Adipocyte (in vitro differentiated cells): ENCODE measurements around the gene KREMEN1.
"Not testable (repeated sequence)": the region's sequence is repeated elsewhere in the genome, so short reads cannot be mapped to it uniquely, and the experiment has no call there.

ENCODE experiments used
- DNase-seq: peaks from one replicate; pipeline ENCODE4 v3.0.0-alpha.2; 2015; ENCODE audit warnings: low read depth
- H3K27me3 ChIP-seq: replicated peaks from 2 replicates; pipeline ENCODE4 v1.7.0; 2013; ENCODE audit warnings: mild to moderate bottlenecking, low read length, moderate library complexity; ENCODE audit not compliant: control insufficient read depth, insufficient read depth
- H3K36me3 ChIP-seq: 2 replicates; pipeline ENCODE4 v1.7.0; 2013; ENCODE audit warnings: low read length, mild to moderate bottlenecking, moderate library complexity; ENCODE audit not compliant: control insufficient read depth, insufficient read depth, severe bottlenecking
- H3K4me1 ChIP-seq: 2 replicates; pipeline ENCODE4 v1.7.0; 2013; ENCODE audit warnings: mild to moderate bottlenecking, low read length, moderate library complexity; ENCODE audit not compliant: control insufficient read depth, insufficient read depth
- H3K4me3 ChIP-seq: 2 replicates; pipeline ENCODE4 v1.7.0; 2013; ENCODE audit warnings: mild to moderate bottlenecking, low read length, moderate library complexity
- H3K9ac ChIP-seq: 2 replicates; pipeline ENCODE4 v1.7.0; 2013; ENCODE audit warnings: mild to moderate bottlenecking, low read length, moderate library complexity
- H3K9me3 ChIP-seq: 2 replicates; pipeline ENCODE4 v1.7.0; 2013; ENCODE audit warnings: mild to moderate bottlenecking, low read length, moderate library complexity; ENCODE audit not compliant: control insufficient read depth

The KREMEN1 gene

GRCh38 chr22:29037340-29037932 is 35.4 kb upstream of the KREMEN1 start:
- no peak for DNase-seq
- H3K4me1 ChIP-seq, result peaks cover 16% of the 10 kb centered on the region
- H3K27me3 ChIP-seq, result no peaks in the 10 kb centered on the region
- H3K9me3 ChIP-seq, result no peaks in the 10 kb centered on the region
- no peaks in the 10 kb centered on the region for H3K36me3 ChIP-seq
- no peak overlapping the region for H3K4me3 ChIP-seq
- no peak overlapping the region for H3K9ac ChIP-seq

GRCh38 chr22:29039148-29039547 is 33.7 kb upstream of the KREMEN1 start:
- no peak overlapping the region for H3K4me3 ChIP-seq
- no peak for DNase-seq
- H3K4me1 ChIP-seq, result peaks cover 22% of the 10 kb centered on the region
- H3K36me3 ChIP-seq, result no peaks in the 10 kb centered on the region
- no peak overlapping the region for H3K9ac ChIP-seq
- H3K9me3 ChIP-seq, result no peaks in the 10 kb centered on the region
- H3K27me3 ChIP-seq, result no peaks in the 10 kb centered on the region

GRCh38 chr22:29039684-29040083 is 33.2 kb upstream of the KREMEN1 start:
- H3K9me3 ChIP-seq, H3K27me3 ChIP-seq, H3K36me3 ChIP-seq, DNase-seq, H3K9ac ChIP-seq, H3K4me3 ChIP-seq: not testable (repeated sequence)
- peaks cover 27% of the 10 kb centered on the region for H3K4me1 ChIP-seq

GRCh38 chr22:29040385-29041275 is 32.2 kb upstream of the KREMEN1 start:
- Histone ChIP-seq H3K36me3 (no peaks in the 10 kb centered on the region), H3K4me1 (peaks cover 29% of the 10 kb centered on the region), H3K27me3 (no peaks in the 10 kb centered on the region), H3K9me3 (no peaks in the 10 kb centered on the region), H3K9ac (peak overlapping the region; percentile 9), H3K4me3 (no peak overlapping the region)
- DNase-seq, result peak; percentile 95

- H3K9me3 ChIP-seq, result no peaks in the 10 kb centered on the region
- H3K4me1 ChIP-seq, result peaks cover 29% of the 10 kb centered on the region
- no peaks in the 10 kb centered on the region for H3K36me3 ChIP-seq
- H3K27me3 ChIP-seq, result no peaks in the 10 kb centered on the region
- no peak overlapping the region for H3K4me3 ChIP-seq
- H3K9ac ChIP-seq, result peak overlapping the region; percentile 5
- peak; percentile 13 for DNase-seq
Observed at GRCh38 chr22:29041408-29041807, 31.4 kb upstream of the KREMEN1 start.

GRCh38 chr22:29043906-29044575 is 28.8 kb upstream of the KREMEN1 start:
- Histone ChIP-seq H3K36me3 (peaks cover 17% of the 10 kb centered on the region), H3K4me3 (peak overlapping the region; percentile 61), H3K9me3 (no peaks in the 10 kb centered on the region), H3K4me1 (peaks cover 29% of the 10 kb centered on the region), H3K9ac (peak overlapping the region; percentile 62), H3K27me3 (no peaks in the 10 kb centered on the region)
- DNase-seq, result peak; percentile 75

GRCh38 chr22:29044657-29045176 is 28.1 kb upstream of the KREMEN1 start:
- DNase-seq, result peak; percentile 78
- H3K9ac ChIP-seq, result peak overlapping the region; percentile 62
- H3K4me1 ChIP-seq, result peaks cover 29% of the 10 kb centered on the region
- H3K4me3 ChIP-seq, result peak overlapping the region; percentile 61
- no peaks in the 10 kb centered on the region for H3K9me3 ChIP-seq
- H3K27me3 ChIP-seq, result no peaks in the 10 kb centered on the region
- peaks cover 22% of the 10 kb centered on the region for H3K36me3 ChIP-seq

GRCh38 chr22:29048822-29049654 is 23.8 kb upstream of the KREMEN1 start:
- Histone ChIP-seq H3K9me3 (no peaks in the 10 kb centered on the region), H3K27me3 (no peaks in the 10 kb centered on the region), H3K4me1 (peaks cover 8% of the 10 kb centered on the region), H3K4me3 (no peak overlapping the region), H3K36me3 (peaks cover 23% of the 10 kb centered on the region), H3K9ac (no peak overlapping the region)
- no peak for DNase-seq

- peaks cover 23% of the 10 kb centered on the region for H3K36me3 ChIP-seq
- no peak overlapping the region for H3K9ac ChIP-seq
- DNase-seq, result no peak
- no peaks in the 10 kb centered on the region for H3K9me3 ChIP-seq
- no peaks in the 10 kb centered on the region for H3K27me3 ChIP-seq
- no peak overlapping the region for H3K4me3 ChIP-seq
- H3K4me1 ChIP-seq, result peaks cover 1% of the 10 kb centered on the region
Observed at GRCh38 chr22:29049655-29050263, 23.1 kb upstream of the KREMEN1 start.

GRCh38 chr22:29050457-29050856 is 22.4 kb upstream of the KREMEN1 start:
- H3K9ac ChIP-seq, result no peak overlapping the region
- no peaks in the 10 kb centered on the region for H3K9me3 ChIP-seq
- no peaks in the 10 kb centered on the region for H3K27me3 ChIP-seq
- peaks cover 23% of the 10 kb centered on the region for H3K36me3 ChIP-seq
- DNase-seq, result no peak
- no peaks in the 10 kb centered on the region for H3K4me1 ChIP-seq
- no peak overlapping the region for H3K4me3 ChIP-seq
